Smooth muscle cell (in vitro differentiated cells): ENCODE data around the gene SPIN1. TPM values are rescaled to one million over a fixed set of nuclear protein-coding genes. Genes with fewer than 3 reads are reported as not detected.

Experiments
- DNase-seq: peaks from one replicate; lab custom pipeline; 2025; ENCODE audit not compliant: unreplicated experiment; lab: John Stamatoyannopoulos, UW
- H2AFZ ChIP-seq: fragments of 200-600 bp; sonication (generic); 2 replicates; pipeline ENCODE4 v1.6.0; 2016; ENCODE audit warnings: antibody characterized with exemption, low read depth, mild to moderate bottlenecking
- H3F3A ChIP-seq: fragments of 200-600 bp; sonication (generic); 2 replicates; pipeline ENCODE4 v1.6.0; 2017; ENCODE audit warnings: antibody characterized with exemption, low read depth
- H3K27ac ChIP-seq: fragments of 200-600 bp; sonication (generic); 2 replicates; pipeline ENCODE4 v1.5.1; 2016; ENCODE audit warnings: low read depth, mild to moderate bottlenecking
- H3K27me3 ChIP-seq: fragments of 200-600 bp; sonication (generic); 2 replicates; pipeline ENCODE4 v1.6.1; 2016; ENCODE audit warnings: low read depth, mild to moderate bottlenecking
- H3K36me3 ChIP-seq: fragments of 200-600 bp; sonication (generic); 2 replicates; pipeline ENCODE4 v1.5.1; 2016; ENCODE audit warnings: low read depth
- H3K4me1 ChIP-seq: fragments of 200-600 bp; sonication (generic); 2 replicates; pipeline ENCODE4 v1.5.1; 2016; ENCODE audit warnings: low read depth
- H3K4me2 ChIP-seq: fragments of 200-600 bp; sonication (generic); 2 replicates; pipeline ENCODE4 v1.6.0; 2016; ENCODE audit warnings: mild to moderate bottlenecking
- H3K4me3 ChIP-seq: fragments of 200-600 bp; sonication (generic); 2 replicates; pipeline ENCODE4 v1.5.1; 2016; ENCODE audit warnings: mild to moderate bottlenecking
- H3K79me2 ChIP-seq: fragments of 200-600 bp; sonication (generic); 2 replicates; pipeline ENCODE4 v1.6.0; 2016; ENCODE audit warnings: low read depth, mild to moderate bottlenecking
- H3K9ac ChIP-seq: fragments of 200-600 bp; sonication (generic); 2 replicates; pipeline ENCODE4 v1.6.0; 2016; ENCODE audit warnings: low read depth
- H3K9me3 ChIP-seq: fragments of 200-600 bp; sonication (generic); replicated peaks from 2 replicates; pipeline ENCODE4 v1.5.1; 2016; ENCODE audit warnings: low read depth
- H4K20me1 ChIP-seq: fragments of 200-600 bp; sonication (generic); 2 replicates; pipeline ENCODE4 v1.6.0; 2016; ENCODE audit warnings: low read depth
- WGBS: methylation state at CpG from one replicate; pipeline ENCODE4 v1.1.7; 2016; ENCODE audit warnings: low lambda C conversion rate; 5-methylcytosine and 5-hydroxymethylcytosine counted together
- polyA plus RNA-seq: library from polyadenylated mRNA; unstranded; fragments of >200 nt; fragmentation: Nextera tagmentation; extraction: Ambion mirVana; gene quantifications from 2 replicates; pipeline ENCODE4 v1.2.1, GENCODE V29; 2016
- total RNA-seq: library from RNA; depleted of rRNA; stranded (reverse); fragments of >200 nt; gene quantifications from 2 replicates; pipeline ENCODE4 v1.2.3, GENCODE V29; 2014
- TF ChIP-seq, protein P1 (sequence below): fragments of 200-600 bp; sonication (generic); IDR thresholded peaks from 2 replicates; pipeline ENCODE4 v1.5.1; 2017; ENCODE audit warnings: borderline replicate concordance, mild to moderate bottlenecking, antibody characterized with exemption; ENCODE audit not compliant: insufficient read depth, poor library complexity, severe bottlenecking

Gene SPIN1
- total and polyA plus RNA-seq, 2 experiments from 2014 or later, result 56.4 to 122 TPM

DNA sequence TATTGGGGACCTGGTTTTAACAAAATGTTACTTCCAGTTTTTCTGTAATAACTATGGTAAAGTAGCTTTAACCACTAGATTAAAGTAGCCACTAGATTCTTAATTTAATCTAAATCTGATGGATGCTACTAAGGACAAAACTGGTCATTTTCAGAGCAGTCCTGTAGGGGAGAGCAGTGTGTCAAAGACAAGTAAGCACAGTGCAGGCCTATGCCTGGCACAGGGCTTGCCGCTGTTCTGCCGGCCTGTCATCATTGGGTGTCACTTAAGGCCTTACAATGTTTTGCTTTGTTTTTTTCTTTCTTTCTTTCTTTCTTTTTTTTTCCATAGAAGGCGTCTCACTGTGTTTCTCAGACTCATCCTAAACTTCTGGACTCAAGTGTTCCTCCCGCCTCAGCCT, 93.7 kb downstream of the SPIN1 start:
- WGBS, result 94% methylated on average over 4 of the region's 4 CpGs
- Histone ChIP-seq H3K4me1 (peaks cover 8% of the 10 kb centered on the region), H3K9ac (no peak overlapping the region), H3K27me3 (no peaks in the 10 kb centered on the region), H3K4me2 (no peak overlapping the region), H3K27ac (no peak overlapping the region), H3K36me3 (no peaks in the 10 kb centered on the region), H3F3A (peaks cover 4% of the 10 kb centered on the region), H4K20me1 (peaks cover 2% of the 10 kb centered on the region), H2AFZ (no peak overlapping the region), H3K4me3 (no peak overlapping the region), H3K9me3 (no peaks in the 10 kb centered on the region), H3K79me2 (peaks cover 23% of the 10 kb centered on the region)
- no peak for DNase-seq
- TF ChIP-seq, protein P1, sequence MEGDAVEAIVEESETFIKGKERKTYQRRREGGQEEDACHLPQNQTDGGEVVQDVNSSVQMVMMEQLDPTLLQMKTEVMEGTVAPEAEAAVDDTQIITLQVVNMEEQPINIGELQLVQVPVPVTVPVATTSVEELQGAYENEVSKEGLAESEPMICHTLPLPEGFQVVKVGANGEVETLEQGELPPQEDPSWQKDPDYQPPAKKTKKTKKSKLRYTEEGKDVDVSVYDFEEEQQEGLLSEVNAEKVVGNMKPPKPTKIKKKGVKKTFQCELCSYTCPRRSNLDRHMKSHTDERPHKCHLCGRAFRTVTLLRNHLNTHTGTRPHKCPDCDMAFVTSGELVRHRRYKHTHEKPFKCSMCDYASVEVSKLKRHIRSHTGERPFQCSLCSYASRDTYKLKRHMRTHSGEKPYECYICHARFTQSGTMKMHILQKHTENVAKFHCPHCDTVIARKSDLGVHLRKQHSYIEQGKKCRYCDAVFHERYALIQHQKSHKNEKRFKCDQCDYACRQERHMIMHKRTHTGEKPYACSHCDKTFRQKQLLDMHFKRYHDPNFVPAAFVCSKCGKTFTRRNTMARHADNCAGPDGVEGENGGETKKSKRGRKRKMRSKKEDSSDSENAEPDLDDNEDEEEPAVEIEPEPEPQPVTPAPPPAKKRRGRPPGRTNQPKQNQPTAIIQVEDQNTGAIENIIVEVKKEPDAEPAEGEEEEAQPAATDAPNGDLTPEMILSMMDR, result no peak

DNA sequence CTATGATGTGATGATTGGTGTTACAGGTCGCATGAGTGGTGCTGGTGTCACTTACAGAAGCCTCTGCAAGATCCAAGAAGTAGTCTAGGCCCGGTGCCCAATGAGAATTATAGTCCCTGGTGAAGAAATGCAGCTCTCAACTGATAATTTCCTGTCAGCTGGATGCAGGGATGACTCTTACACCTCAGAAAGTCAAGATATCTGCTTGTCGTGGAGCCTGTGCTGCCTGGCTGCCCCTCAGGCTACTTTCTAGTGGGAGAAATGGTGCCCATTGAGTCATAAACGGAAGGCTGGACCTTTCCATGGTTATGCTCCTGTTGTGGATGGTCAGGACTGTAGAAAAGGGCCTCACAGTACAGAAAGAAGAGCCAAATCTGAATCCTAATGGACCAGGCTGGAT, 99.9 kb downstream of the SPIN1 start:
- Histone ChIP-seq H3K4me1 (no peaks in the 10 kb centered on the region), H3K27ac (no peak overlapping the region), H2AFZ (no peak overlapping the region), H3K9ac (no peak overlapping the region), H3K4me2 (no peak overlapping the region), H4K20me1 (no peaks in the 10 kb centered on the region), H3K9me3 (no peaks in the 10 kb centered on the region), H3K27me3 (no peaks in the 10 kb centered on the region), H3K36me3 (no peaks in the 10 kb centered on the region), H3K79me2 (no peaks in the 10 kb centered on the region), H3K4me3 (no peak overlapping the region), H3F3A (no peaks in the 10 kb centered on the region)
- TF ChIP-seq, protein P1, result no peak
- no peak for DNase-seq
- 88% methylated on average over 4 of the region's 4 CpGs for WGBS

DNA sequence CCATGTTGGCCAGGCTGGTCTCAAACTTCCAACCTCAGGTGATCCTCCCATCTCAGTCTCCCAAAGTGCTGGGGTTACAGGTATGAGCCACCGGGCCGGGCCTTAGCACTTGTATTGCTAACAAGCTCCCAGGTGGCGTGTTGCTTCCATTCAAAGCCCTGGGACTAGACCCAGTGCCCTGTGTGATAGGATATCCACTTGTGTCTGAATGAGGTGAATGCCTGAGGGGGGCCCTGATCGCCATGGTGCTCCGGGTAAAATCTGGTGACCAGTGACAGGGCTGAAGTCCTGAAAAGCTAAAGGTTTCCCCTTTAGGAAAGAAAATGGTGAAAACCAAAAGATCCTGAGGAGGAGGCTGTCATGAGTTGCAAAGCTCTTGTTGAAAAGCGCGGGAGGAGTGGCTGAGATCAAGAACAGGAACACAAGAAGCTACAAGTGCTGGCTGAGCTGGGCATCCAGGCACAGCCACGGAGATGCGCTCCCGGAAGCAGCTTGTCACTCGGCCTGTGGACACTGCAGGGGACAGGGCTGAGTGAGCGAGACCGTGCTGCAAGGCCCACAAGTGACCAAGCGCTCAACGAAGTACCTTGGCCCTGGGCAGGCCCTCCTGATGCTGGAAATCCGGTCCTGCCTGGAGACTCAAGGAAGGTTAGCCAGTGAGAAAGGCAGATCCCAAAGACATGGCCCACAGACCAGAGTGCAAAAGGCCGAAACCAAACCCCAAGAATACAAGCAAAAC, 106.9 kb downstream of the SPIN1 start:
- H3K4me2 ChIP-seq, result no peak overlapping the region
- no peaks in the 10 kb centered on the region for H3K9me3 ChIP-seq
- H3K36me3 ChIP-seq, result no peaks in the 10 kb centered on the region
- H3K79me2 ChIP-seq, result no peaks in the 10 kb centered on the region
- 98% methylated on average over 17 of the region's 17 CpGs for WGBS
- TF ChIP-seq, protein P1, result no peak
- H3K9ac ChIP-seq, result no peak overlapping the region
- H2AFZ ChIP-seq, result no peak overlapping the region
- no peak overlapping the region for H3K4me3 ChIP-seq
- no peak for DNase-seq
- no peaks in the 10 kb centered on the region for H3K27me3 ChIP-seq
- no peaks in the 10 kb centered on the region for H4K20me1 ChIP-seq
- H3K27ac ChIP-seq, result no peak overlapping the region
- no peaks in the 10 kb centered on the region for H3K4me1 ChIP-seq
- no peaks in the 10 kb centered on the region for H3F3A ChIP-seq

DNA sequence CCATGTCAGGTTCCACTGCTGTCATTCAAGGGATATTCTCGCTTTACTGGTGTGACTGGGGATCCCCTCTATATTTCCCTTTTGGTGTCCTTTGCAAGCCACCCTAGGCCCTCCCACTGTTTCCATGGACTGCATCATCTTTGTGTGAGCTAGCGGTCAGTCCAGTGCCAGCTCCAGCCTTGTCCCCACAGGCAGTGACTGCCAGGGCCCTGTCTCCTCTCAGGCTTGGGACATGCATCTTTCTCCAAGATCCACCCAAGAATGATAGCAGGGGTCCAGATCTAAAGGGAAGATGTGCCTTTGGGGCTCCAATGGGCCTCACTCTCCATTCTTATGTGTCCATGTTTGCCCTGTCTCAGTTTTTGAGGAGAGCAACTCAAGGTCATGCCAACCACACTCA, 109.0 kb downstream of the SPIN1 start:
- no peaks in the 10 kb centered on the region for H4K20me1 ChIP-seq
- H3K9me3 ChIP-seq, result no peaks in the 10 kb centered on the region
- no peaks in the 10 kb centered on the region for H3K36me3 ChIP-seq
- H3K27ac ChIP-seq, result no peak overlapping the region
- H3K27me3 ChIP-seq, result no peaks in the 10 kb centered on the region
- no peak overlapping the region for H3K4me2 ChIP-seq
- no peak overlapping the region for H3K4me3 ChIP-seq
- no peaks in the 10 kb centered on the region for H3K79me2 ChIP-seq
- TF ChIP-seq, protein P1, result no peak
- H2AFZ ChIP-seq, result no peak overlapping the region
- DNase-seq, result no peak
- H3F3A ChIP-seq, result no peaks in the 10 kb centered on the region
- no peaks in the 10 kb centered on the region for H3K4me1 ChIP-seq
- 100% methylated on average over 2 of the region's 2 CpGs for WGBS
- H3K9ac ChIP-seq, result no peak overlapping the region
